Islet of Langerhans (tissue), 1 donor: ENCODE measurements around the gene PTN.
"Not testable (repeated sequence)": the region's sequence is repeated elsewhere in the genome, so short reads cannot be mapped to it uniquely, and the experiment has no call there.

Experiments used
- FAIRE-seq: peaks from one replicate; lab custom pipeline; 2011; peaks lifted over from hg19 to GRCh38; lab: Jason Lieb, UNC

The PTN gene

GRCh38 chr7:137324796-137325696 lies 18.5 kb downstream of the PTN start:
- FAIRE-seq = no peak

- no peak for FAIRE-seq
Measured at GRCh38 chr7:137316648-137317353, 26.7 kb downstream of the PTN start.

- no peak for FAIRE-seq
Measured at GRCh38 chr7:137313201-137313600, 30.3 kb downstream of the PTN start.

GRCh38 chr7:137306748-137307147 lies 36.8 kb downstream of the PTN start:
- no peak for FAIRE-seq

- no peak for FAIRE-seq
Measured at GRCh38 chr7:137305901-137306621, 37.5 kb downstream of the PTN start.

GRCh38 chr7:137304624-137305235 lies 38.8 kb downstream of the PTN start:
- FAIRE-seq = no peak

GRCh38 chr7:137304165-137304564 lies 39.4 kb downstream of the PTN start:
- FAIRE-seq = no peak

- FAIRE-seq = no peak
Measured at GRCh38 chr7:137302081-137302480, 41.5 kb downstream of the PTN start.

GRCh38 chr7:137298464-137298794 lies 45.1 kb downstream of the PTN start:
- FAIRE-seq = no peak

- FAIRE-seq = no peak
Measured at GRCh38 chr7:137297551-137298463, 45.7 kb downstream of the PTN start.

- no peak for FAIRE-seq
Measured at GRCh38 chr7:137296576-137296975, 47.0 kb downstream of the PTN start.

- no peak for FAIRE-seq
Measured at GRCh38 chr7:137295739-137296324, 47.7 kb downstream of the PTN start.

GRCh38 chr7:137289101-137289500 lies 54.4 kb downstream of the PTN start:
- FAIRE-seq = no peak

GRCh38 chr7:137287651-137288258 lies 55.8 kb downstream of the PTN start:
- FAIRE-seq = no peak

GRCh38 chr7:137283153-137283552 lies 60.4 kb downstream of the PTN start:
- FAIRE-seq = no peak

- no peak for FAIRE-seq
Measured at GRCh38 chr7:137282043-137282442, 61.5 kb downstream of the PTN start.

- no peak for FAIRE-seq
Measured at GRCh38 chr7:137276189-137276588, 67.3 kb downstream of the PTN start.

GRCh38 chr7:137272249-137272648 lies 71.3 kb downstream of the PTN start:
- FAIRE-seq = no peak

- no peak for FAIRE-seq
Measured at GRCh38 chr7:137269240-137269639, 74.3 kb downstream of the PTN start.

GRCh38 chr7:137268001-137268865 lies 75.3 kb downstream of the PTN start:
- FAIRE-seq = not testable (repeated sequence)
